HUES48 (cell line): ENCODE measurements around the gene MYO5C.
"Not testable (repeated sequence)": the region's sequence is repeated elsewhere in the genome, so short reads cannot be mapped to it uniquely, and the experiment has no call there.

Source experiments
- H3K27ac ChIP-seq: one replicate; pipeline ENCODE4 v1.7.0; 2013; ENCODE audit warnings: low read depth, low read length, inconsistent platforms
- H3K27me3 ChIP-seq: 2 replicates; pipeline ENCODE4 v1.6.1; 2013; ENCODE audit warnings: mild to moderate bottlenecking, low read length; ENCODE audit not compliant: control insufficient read depth, insufficient read depth
- H3K36me3 ChIP-seq: 2 replicates; pipeline ENCODE4 v1.6.1; 2013; ENCODE audit warnings: low read length; ENCODE audit not compliant: control insufficient read depth, insufficient read depth
- H3K4me1 ChIP-seq: 2 replicates; pipeline ENCODE4 v1.6.1; 2013; ENCODE audit warnings: mild to moderate bottlenecking, low read length; ENCODE audit not compliant: control insufficient read depth, insufficient read depth
- H3K4me3 ChIP-seq: 2 replicates; pipeline ENCODE4 v1.5.1; 2013; ENCODE audit warnings: mild to moderate bottlenecking, low read depth, low read length
- H3K9ac ChIP-seq: 2 replicates; pipeline ENCODE4 v1.6.1; 2013; ENCODE audit warnings: mild to moderate bottlenecking, low read depth, low read length, moderate library complexity
- H3K9me3 ChIP-seq: 2 replicates; pipeline ENCODE4 v1.6.1; 2013; ENCODE audit warnings: low read length; ENCODE audit not compliant: control insufficient read depth, insufficient read depth

Gene MYO5C

DNA sequence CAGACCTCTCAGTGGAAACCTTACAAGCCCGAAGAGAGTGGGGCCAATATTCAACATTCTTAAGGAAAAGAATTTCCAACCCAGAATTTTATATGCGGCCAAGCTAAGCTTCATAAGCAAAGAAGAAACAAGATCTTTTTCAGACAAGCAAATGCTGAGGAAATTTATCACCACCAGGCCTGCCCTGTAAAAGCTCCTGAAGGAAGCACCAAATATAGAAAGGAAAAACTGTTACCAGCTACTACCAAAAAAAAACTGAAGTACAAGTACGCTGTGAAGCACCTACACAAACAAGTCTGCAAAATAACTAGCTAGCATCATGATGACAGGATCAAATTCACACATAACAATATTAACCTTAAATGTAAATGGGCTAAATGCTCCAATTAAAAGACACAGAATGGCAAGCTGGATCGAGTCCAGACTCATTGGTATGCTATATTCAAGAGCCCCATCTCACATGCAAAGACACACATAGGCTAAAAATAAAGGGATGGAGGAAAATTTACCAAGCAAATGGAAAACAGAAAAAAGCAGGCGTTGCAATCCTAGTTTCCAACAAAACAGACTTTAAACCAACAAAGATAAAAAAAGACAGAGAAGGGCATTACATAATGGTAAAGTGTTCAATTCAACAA is 130.0 kb downstream of the MYO5C start:
- H3K27ac ChIP-seq, H3K4me1 ChIP-seq, H3K36me3 ChIP-seq, H3K4me3 ChIP-seq, H3K9ac ChIP-seq, H3K9me3 ChIP-seq, H3K27me3 ChIP-seq: not testable (repeated sequence)

DNA sequence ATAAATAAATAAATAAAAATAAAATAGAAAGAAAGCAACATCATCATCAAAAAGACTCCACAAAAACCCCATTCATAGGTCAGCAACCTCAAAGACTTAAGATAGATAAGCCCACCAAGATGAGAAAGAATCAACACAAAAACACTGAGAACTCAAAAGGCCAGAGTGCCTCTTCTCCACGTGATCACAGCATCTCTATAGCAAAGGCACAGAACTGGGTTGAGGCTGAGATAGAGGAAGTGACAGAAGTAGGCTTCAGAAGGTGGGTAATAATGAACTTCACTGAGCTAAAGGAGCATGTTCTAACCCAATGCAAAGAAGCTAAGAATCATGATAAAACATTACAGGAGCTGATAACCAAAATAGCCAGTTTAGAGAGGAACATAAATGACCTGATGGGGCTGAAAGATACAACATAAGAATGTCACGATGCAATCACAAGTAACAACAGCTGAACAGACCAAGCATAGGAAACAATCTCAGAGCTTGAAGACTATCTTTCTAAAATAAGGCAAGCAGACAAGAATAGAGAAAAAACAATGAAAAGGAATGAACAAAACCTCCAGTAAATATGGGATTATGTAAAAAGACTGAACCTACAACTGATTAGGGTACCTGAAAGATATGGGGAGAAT is 130.9 kb downstream of the MYO5C start:
- Histone ChIP-seq H3K27ac (no peak overlapping the region), H3K36me3 (peaks cover 3% of the 10 kb centered on the region; the same call in 1 of the 2 replicates), H3K9ac (no peak overlapping the region), H3K27me3 (no peaks in the 10 kb centered on the region), H3K9me3 (no peaks in the 10 kb centered on the region), H3K4me1 (no peaks in the 10 kb centered on the region), H3K4me3 (no peak overlapping the region)

DNA sequence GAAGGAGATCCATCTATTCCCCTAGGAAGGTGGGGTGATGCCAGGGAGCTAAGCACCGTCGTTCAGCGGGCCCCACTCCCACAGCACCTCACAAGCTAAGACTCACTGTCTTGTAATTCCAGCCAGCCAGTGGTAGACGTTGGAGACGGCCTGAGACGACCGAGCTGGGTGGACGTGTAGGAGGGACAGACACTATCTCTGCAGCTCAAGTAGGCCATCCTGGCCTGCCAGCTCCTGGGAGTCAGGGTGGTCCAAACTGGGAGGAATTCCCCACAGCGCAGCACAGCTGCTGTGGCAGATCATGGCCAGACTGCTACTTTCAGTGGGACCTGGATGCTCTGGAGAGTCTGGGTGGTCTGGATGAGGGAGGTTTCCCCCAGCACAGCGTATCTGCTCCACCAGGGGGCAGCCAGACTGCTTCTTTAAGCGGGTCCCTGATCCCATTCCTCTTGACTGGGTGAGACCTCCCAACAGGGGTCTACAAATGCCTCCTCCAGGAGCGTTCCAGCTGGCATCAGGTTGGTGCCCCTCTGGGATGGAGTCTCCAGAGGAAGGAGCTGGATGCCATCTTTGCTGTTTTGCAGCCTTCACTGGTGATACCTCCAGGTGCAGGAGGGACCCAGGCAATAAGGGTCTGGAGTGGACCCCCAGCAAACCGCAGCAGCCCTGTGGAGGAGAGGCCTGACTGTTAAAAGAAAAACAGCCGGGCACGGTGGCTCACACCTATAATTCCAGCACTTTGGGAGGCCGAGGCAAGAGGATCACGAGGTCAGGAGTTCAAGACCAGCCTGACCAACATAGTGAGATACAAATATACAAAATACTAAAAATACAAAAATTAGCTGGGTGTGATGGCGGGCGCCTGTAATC is 132.0 kb downstream of the MYO5C start:
- Histone ChIP-seq H3K27ac (no peak overlapping the region), H3K4me3 (no peak overlapping the region), H3K9me3 (no peaks in the 10 kb centered on the region), H3K4me1 (no peaks in the 10 kb centered on the region), H3K27me3 (no peaks in the 10 kb centered on the region), H3K9ac (no peak overlapping the region), H3K36me3 (peaks cover 3% of the 10 kb centered on the region; the same call in 1 of the 2 replicates)

DNA sequence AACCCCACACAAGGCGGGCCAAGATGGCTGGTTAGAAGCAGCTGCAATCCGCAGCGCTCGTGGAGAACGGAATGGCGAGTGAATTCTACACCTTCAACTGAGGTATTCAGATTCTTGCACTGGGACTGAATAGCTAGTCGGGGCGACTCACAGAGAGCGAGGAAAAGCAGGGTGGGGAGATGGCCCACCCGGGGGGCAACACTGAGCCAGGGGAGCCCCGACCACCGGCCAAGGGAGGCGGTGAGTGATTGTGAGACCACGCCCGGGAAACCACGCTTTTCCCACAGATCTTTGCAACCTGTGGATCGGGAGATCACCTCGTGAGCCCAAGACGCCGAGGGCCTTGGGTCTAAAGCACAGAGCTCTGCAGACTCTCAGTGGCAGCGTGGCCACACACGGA is 132.7 kb downstream of the MYO5C start:
- no peaks in the 10 kb centered on the region for H3K4me1 ChIP-seq
- no peaks in the 10 kb centered on the region for H3K27me3 ChIP-seq
- H3K9me3 ChIP-seq, result no peaks in the 10 kb centered on the region
- H3K36me3 ChIP-seq, result peaks cover 3% of the 10 kb centered on the region; the same call in 1 of the 2 replicates
- H3K9ac ChIP-seq, result no peak overlapping the region
- H3K4me3 ChIP-seq, result no peak overlapping the region
- no peak overlapping the region for H3K27ac ChIP-seq

DNA sequence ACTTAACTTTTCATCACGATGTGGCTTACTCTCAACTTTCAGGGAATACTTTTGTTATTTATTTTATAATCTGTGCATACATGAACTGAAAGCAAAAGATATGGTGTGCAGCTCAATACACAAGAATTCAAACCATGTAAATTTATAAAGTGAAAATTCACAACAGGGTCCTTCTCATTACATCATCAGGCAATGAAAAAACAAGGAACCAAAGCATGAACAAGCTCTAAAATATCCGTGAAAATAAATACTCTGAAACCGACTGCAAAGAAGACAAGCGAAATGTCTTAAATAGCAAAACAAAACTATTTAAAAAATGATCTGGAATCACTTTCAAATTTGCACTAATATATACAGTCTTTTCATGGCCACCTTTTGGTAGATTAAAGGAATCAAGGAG is 133.3 kb downstream of the MYO5C start:
- no peaks in the 10 kb centered on the region for H3K4me1 ChIP-seq
- H3K27me3 ChIP-seq, result no peaks in the 10 kb centered on the region
- no peak overlapping the region for H3K9ac ChIP-seq
- H3K27ac ChIP-seq, result no peak overlapping the region
- H3K36me3 ChIP-seq, result peaks cover 3% of the 10 kb centered on the region; the same call in 1 of the 2 replicates
- H3K9me3 ChIP-seq, result no peaks in the 10 kb centered on the region
- H3K4me3 ChIP-seq, result no peak overlapping the region

DNA sequence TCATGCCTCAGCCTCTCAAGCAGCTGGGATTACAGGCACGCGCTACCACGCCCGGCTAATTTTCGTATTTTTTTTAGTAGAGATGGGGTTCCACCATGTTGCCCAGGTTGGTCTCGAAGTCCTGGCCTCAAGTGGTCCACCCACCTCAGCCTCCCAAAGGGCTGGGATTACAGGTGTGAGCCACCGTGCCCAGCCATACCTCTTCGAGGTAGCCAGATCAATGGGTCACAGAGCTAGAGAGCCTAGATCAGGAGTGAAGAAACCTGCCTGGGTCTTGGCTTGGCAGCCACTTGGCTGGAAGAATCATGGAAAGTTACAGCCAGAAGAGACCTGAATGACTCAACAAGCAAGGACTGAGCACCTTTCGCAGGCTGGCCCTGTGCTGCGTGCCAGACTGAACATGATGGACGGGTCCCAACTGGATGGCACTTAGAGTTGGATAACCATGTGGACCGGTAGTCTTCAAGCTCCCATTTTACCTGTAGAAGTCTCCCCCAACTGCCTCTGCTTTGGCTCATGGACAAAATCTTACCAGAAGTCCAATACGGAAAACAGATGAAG is 134.1 kb downstream of the MYO5C start:
- Histone ChIP-seq H3K27ac (no peak overlapping the region), H3K9me3 (no peaks in the 10 kb centered on the region), H3K27me3 (no peaks in the 10 kb centered on the region), H3K9ac (no peak overlapping the region), H3K36me3 (peaks cover 3% of the 10 kb centered on the region; the same call in 1 of the 2 replicates), H3K4me1 (no peaks in the 10 kb centered on the region), H3K4me3 (no peak overlapping the region)

DNA sequence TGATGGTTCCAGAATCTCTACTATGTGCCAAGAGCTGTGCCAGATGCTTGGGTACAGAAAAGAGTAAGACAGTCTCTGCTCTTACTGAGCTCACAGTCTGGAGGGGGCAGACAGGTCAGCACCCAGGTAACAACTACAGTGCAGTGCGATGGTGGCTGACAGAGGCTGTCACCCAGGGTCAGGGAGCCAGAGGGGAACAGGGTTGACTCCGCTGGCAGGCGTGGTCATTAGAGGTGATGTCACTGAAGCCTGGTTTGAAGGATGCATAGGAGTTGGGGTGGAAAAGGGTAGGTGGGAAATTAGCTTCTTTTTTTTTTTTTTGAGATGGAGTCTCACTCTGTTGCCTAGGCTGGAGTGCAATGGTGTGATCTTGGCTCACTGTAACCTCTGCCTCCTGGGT is 136.0 kb downstream of the MYO5C start:
- H3K9ac ChIP-seq, result no peak overlapping the region
- peaks cover 3% of the 10 kb centered on the region; the same call in 1 of the 2 replicates for H3K36me3 ChIP-seq
- H3K9me3 ChIP-seq, result no peaks in the 10 kb centered on the region

DNA sequence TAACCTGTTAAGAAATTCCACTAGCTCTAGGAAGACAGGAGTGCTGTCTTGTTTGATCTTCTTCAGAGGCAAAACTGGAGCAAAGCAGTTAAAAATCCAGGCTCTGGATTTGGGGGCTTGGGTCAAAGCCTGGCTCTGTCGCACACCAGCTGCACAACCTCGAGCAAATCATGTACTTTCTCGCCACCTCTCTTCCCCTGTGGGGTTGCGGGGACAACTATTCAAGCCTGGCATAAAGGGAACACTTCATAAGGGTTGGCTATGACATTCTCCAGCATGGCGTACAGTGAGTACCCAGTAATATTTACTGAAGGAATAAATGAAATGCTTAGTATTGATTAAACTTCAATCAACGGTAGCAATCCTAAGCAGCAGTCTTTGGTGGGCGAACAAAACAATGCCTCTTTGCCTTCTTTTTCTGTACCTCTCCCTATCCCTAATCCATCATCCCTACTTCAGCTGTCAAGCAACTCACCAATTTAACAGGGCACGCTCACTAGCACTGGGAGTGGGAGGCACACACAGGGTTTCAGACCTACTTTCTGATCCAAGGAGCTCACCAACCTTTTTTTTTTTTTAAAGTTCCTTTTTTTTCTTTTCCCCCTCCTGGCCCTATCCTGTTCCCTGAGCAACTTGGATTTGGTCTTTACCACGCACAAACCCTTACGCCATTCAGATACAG is 137.4 kb downstream of the MYO5C start:
- Histone ChIP-seq H3K9ac (no peak overlapping the region), H3K27ac (no peak overlapping the region), H3K4me1 (no peaks in the 10 kb centered on the region), H3K36me3 (peaks cover 3% of the 10 kb centered on the region; the same call in 1 of the 2 replicates), H3K4me3 (no peak overlapping the region), H3K9me3 (no peaks in the 10 kb centered on the region), H3K27me3 (no peaks in the 10 kb centered on the region)

More for the DNA sequence above, 136.0 kb downstream of the MYO5C start:
- Histone ChIP-seq H3K27ac (no peak overlapping the region), H3K4me1 (no peaks in the 10 kb centered on the region), H3K27me3 (no peaks in the 10 kb centered on the region), H3K4me3 (no peak overlapping the region)

DNA sequence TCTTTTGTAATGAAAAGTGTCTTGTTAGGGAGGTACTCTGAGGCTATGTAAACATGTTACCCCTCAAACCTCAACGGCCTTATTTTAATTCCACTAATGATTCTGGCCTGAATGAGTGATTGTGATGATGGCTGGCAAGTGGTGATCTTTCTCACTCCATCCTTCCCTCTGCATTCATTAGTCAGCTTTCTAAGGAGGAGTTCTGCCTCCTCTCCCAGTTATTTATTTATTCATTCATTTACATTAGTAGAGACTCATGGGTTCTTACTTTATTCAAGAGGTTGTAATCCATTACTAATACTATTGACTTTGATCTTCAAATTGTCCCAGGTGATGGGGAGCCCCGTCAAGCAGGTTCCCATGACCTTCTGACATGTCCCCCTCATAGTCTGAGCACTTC is 139.7 kb downstream of the MYO5C start:
- Histone ChIP-seq H3K4me3 (no peak overlapping the region), H3K4me1 (no peaks in the 10 kb centered on the region), H3K27ac (no peak overlapping the region), H3K36me3 (peaks cover 15% of the 10 kb centered on the region), H3K27me3 (no peaks in the 10 kb centered on the region), H3K9me3 (no peaks in the 10 kb centered on the region), H3K9ac (no peak overlapping the region)

DNA sequence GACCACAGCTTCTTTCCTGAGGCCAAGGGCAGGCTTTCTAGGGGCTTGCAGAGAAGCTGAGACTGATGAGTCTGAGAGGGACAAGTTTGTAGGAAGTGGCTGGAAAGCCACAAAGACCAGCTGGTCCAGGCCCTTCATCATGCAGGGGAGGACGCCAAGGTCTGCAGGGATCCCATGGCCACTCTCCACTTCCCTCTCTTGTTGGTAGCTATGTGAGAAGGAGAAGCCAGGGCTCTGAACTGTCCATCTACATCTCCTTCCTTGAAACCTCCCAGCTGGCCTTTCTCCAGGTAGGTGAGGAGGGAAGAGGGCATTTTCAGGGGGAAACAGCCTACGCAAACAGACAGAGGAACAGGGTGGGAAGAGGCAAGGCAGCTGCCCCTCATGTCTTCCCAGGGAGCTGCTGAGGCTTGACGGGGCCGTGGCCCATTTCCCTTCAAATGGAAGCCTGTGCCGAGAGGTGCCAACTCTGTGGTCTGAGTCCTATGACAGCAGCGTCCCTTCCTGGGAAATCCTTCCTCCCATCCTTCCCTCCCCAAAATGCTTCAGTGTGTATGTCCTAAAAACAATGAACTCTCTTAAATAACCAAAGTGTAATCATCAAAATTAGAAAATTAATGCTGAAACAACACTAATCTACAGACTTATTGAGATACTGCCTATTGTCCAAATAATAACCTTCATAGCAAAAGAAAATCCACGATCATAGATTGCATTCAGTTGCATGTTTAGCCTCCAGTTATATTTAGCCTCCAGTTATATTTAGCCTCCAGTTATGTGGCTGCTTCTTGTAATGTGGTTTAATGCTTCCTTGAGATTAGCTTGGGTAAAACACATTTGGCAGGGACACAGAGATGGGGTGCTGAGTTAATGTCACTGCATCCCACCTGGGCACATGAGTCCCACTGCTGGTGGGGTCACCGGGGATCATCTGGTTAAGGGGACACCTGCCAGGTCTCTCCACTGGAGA is 140.4 kb downstream of the MYO5C start:
- H3K36me3 ChIP-seq, result peaks cover 18% of the 10 kb centered on the region
- no peak overlapping the region for H3K4me3 ChIP-seq
- H3K27me3 ChIP-seq, result no peaks in the 10 kb centered on the region
- no peak overlapping the region for H3K27ac ChIP-seq
- H3K4me1 ChIP-seq, result no peaks in the 10 kb centered on the region
- no peaks in the 10 kb centered on the region for H3K9me3 ChIP-seq
- no peak overlapping the region for H3K9ac ChIP-seq
